ENCODE results near the gene SESTD1.

Gene SESTD1

DNA sequence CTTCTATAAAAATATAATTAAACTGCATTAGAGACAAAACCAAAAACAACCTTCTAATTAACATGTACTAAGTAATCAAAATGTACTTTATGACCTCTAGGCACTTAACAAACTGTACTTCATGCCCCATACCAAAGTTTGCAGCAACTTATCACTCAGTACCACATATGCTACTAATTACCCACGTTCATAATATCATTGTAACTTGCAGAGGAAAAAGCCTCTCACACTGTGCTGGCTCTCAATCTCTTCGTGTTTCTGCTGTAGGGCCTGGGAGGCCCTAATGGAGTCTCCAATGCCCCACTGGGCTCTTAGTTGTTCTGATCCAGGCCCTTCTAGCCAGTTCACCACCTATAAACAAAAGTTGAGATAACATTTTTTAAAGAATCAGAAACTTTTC is 132.6 kb downstream of the SESTD1 start:
- in situ Hi-C loops (cut with HindIII; ENCODE audit: low sequenced_read_pairs) = no loop called here
- TF ChIP-seq, protein P1, sequence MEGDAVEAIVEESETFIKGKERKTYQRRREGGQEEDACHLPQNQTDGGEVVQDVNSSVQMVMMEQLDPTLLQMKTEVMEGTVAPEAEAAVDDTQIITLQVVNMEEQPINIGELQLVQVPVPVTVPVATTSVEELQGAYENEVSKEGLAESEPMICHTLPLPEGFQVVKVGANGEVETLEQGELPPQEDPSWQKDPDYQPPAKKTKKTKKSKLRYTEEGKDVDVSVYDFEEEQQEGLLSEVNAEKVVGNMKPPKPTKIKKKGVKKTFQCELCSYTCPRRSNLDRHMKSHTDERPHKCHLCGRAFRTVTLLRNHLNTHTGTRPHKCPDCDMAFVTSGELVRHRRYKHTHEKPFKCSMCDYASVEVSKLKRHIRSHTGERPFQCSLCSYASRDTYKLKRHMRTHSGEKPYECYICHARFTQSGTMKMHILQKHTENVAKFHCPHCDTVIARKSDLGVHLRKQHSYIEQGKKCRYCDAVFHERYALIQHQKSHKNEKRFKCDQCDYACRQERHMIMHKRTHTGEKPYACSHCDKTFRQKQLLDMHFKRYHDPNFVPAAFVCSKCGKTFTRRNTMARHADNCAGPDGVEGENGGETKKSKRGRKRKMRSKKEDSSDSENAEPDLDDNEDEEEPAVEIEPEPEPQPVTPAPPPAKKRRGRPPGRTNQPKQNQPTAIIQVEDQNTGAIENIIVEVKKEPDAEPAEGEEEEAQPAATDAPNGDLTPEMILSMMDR (IDR thresholded peaks at IDR 0.05; ENCODE audit: low read depth, low read length, missing control alignments) = no peak
- no peak overlapping the region for H3K4me3 ChIP-seq (ENCODE audit: low read depth, low read length)
- DNase-seq (ENCODE audit: low read depth) = no peak

GRCh38 chr2:179130560-179130959 is 134.1 kb downstream of the SESTD1 start:
- no peak overlapping the region for H3K4me3 ChIP-seq (ENCODE audit: low read depth, low read length)
- TF ChIP-seq, protein P1 (IDR thresholded peaks at IDR 0.05; ENCODE audit: low read depth, low read length, missing control alignments) = no peak
- in situ Hi-C loops (cut with HindIII; ENCODE audit: low sequenced_read_pairs) = no loop called here
- no peak for DNase-seq (ENCODE audit: low read depth)

GRCh38 chr2:179129574-179130238 is 134.9 kb downstream of the SESTD1 start:
- no peak for DNase-seq (ENCODE audit: low read depth)
- TF ChIP-seq, protein P1 (IDR thresholded peaks at IDR 0.05; ENCODE audit: low read depth, low read length, missing control alignments) = peak; percentile 68
- in situ Hi-C loops (cut with HindIII; ENCODE audit: low sequenced_read_pairs) = no loop called here
- H3K4me3 ChIP-seq (ENCODE audit: low read depth, low read length) = no peak overlapping the region

DNA sequence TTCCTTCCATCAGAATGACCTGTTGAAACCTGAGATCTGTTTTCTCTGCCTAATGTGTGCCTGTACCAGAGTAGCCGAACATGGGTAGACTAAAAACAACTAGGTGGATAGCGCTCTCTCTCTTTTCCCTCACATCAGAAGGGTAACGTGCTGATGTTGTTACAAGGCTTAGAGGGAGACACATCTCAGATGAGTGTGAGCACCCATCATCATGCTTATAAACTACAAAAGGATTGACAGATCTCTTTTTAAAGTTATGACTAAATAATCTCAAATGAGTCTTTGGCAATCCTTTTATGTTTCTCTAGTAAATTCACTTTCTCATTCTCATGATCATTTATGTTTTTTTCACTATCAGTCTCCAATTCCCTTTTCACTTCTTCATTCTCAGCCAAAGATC is 139.2 kb downstream of the SESTD1 start:
- in situ Hi-C loops (cut with HindIII; ENCODE audit: low sequenced_read_pairs) = no loop called here
- DNase-seq (ENCODE audit: low read depth) = no peak
- TF ChIP-seq, protein P1 (IDR thresholded peaks at IDR 0.05; ENCODE audit: low read depth, low read length, missing control alignments) = no peak

GRCh38 chr2:179124282-179124681 is 140.3 kb downstream of the SESTD1 start:
- in situ Hi-C loops (cut with HindIII; ENCODE audit: low sequenced_read_pairs) = no loop called here
- no peak for DNase-seq (ENCODE audit: low read depth)
- TF ChIP-seq, protein P1 (IDR thresholded peaks at IDR 0.05; ENCODE audit: low read depth, low read length, missing control alignments) = no peak
- no peak overlapping the region for H3K4me3 ChIP-seq (ENCODE audit: low read depth, low read length)

More for the DNA sequence above, 139.2 kb downstream of the SESTD1 start:
- H3K4me3 ChIP-seq (ENCODE audit: low read depth, low read length) = no peak overlapping the region

DNA sequence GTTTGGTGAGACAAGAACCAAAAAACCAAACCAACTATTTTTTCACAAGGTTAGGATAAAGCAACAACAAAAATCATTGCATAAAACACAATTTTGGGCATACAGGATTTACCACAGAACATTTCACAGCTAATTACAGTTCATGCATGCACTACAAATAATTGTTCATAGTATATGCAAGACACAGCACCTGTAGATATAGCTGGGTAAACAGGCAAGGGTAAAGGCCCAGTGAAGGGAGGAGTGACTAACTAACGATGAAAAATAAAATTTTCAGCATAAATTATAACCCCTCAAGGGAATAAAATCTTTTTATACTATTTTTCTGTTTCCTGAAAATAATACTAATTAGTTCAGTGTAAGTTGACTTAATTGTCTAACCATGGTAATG is 141.4 kb downstream of the SESTD1 start:
- no peak overlapping the region for H3K4me3 ChIP-seq (ENCODE audit: low read depth, low read length)
- DNase-seq (ENCODE audit: low read depth) = no peak
- in situ Hi-C loops (cut with HindIII; ENCODE audit: low sequenced_read_pairs) = no loop called here
- TF ChIP-seq, protein P1 (IDR thresholded peaks at IDR 0.05; ENCODE audit: low read depth, low read length, missing control alignments) = no peak

All from astrocyte of the cerebellum (primary cell).